ENCODE results near the gene LHX3.

LHX3 gene

GRCh38 chr9:136191099-136191959, 13.6 kb downstream of the LHX3 start:
- TF ChIP-seq, protein P1, sequence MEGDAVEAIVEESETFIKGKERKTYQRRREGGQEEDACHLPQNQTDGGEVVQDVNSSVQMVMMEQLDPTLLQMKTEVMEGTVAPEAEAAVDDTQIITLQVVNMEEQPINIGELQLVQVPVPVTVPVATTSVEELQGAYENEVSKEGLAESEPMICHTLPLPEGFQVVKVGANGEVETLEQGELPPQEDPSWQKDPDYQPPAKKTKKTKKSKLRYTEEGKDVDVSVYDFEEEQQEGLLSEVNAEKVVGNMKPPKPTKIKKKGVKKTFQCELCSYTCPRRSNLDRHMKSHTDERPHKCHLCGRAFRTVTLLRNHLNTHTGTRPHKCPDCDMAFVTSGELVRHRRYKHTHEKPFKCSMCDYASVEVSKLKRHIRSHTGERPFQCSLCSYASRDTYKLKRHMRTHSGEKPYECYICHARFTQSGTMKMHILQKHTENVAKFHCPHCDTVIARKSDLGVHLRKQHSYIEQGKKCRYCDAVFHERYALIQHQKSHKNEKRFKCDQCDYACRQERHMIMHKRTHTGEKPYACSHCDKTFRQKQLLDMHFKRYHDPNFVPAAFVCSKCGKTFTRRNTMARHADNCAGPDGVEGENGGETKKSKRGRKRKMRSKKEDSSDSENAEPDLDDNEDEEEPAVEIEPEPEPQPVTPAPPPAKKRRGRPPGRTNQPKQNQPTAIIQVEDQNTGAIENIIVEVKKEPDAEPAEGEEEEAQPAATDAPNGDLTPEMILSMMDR (IDR thresholded peaks at IDR 0.05) = no peak

DNA sequence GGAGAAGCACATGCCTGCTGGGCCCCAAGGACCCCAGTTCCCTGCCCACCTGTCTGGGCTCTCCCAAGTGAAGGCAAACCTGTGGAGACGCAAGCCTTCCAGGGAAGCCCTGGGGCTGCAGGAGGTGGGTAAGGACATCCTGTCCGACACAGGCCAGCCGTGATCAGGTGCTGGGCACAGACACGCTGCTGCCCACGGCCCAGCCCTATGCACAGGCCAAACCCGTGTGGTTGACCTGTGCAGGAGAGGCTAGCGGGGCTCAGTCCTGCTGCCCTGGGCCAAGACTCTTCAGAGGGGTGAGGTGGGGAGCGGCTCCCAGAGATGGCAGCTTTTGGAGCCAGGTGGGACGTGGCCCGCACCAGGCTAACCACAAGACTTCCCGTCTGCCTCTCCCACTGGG, 14.3 kb downstream of the LHX3 start:
- TF ChIP-seq, protein P1 (IDR thresholded peaks at IDR 0.05) = no peak

GRCh38 chr9:136190237-136190601, 14.7 kb downstream of the LHX3 start:
- TF ChIP-seq, protein P1 (IDR thresholded peaks at IDR 0.05) = no peak

GRCh38 chr9:136189394-136190236, 15.3 kb downstream of the LHX3 start:
- TF ChIP-seq, protein P1 (IDR thresholded peaks at IDR 0.05) = no peak

DNA sequence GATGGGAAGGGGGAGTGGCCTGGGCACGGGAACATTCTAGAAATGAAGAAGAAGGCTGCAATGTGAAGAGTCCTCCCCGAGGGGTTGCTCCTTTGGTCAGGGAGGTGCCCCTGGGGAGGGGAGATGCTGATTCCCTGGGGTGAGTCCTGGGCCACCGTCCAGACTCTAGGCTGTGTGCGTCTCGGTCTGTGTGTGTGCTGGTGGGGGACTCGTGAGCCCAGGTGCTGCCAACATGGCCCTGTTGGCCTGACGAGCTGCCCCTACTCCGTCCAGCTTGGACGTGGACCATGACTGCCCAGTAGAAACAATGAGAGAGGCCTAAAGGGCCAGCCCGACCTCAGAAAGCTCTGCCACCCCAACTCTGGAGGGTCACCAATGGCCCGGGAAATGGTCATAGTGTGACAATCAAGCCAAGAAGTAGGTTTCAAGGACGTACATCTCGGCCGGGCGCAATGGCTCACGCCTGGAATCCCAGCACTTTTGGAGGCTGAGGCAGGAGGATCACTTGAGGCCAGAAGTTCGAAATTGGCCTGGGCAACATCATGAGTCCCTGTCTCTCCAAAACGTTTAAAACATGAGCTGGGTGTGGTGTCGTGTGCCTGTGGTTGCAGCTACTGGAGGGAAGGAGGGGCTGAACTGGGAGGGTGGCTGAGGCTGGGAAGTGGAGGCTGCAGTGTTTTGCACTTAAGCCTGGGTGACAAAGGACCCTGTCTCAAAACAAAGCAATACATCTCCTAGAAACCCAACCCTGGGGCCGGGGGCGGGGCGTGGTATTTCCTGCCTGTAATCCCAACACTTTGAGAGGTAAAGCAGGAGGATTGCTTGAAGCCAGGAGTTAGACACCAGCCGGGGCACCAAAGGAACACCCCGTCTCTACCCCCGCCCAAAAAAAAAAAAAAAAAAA, 17.0 kb downstream of the LHX3 start:
- TF ChIP-seq, protein P1 (IDR thresholded peaks at IDR 0.05) = no peak

GRCh38 chr9:136187197-136187596, 17.7 kb downstream of the LHX3 start:
- TF ChIP-seq, protein P1 (IDR thresholded peaks at IDR 0.05) = no peak

- TF ChIP-seq, protein P1 (IDR thresholded peaks at IDR 0.05) = no peak
These were observed 18.5 kb downstream of the LHX3 start for GRCh38 chr9:136186386-136186785.

All from LNCAP (cell line).